GM12874 (cell line): ENCODE measurements around the gene VAV1.

Source experiments
- TF ChIP-seq, protein P1 (sequence below): IDR thresholded peaks from 2 replicates; pipeline ENCODE4 v1.5.1; 2011; ENCODE audit warnings: low read depth, mild to moderate bottlenecking, control low read depth, low read length, moderate library complexity; ENCODE audit not compliant: insufficient read depth

The VAV1 gene

DNA sequence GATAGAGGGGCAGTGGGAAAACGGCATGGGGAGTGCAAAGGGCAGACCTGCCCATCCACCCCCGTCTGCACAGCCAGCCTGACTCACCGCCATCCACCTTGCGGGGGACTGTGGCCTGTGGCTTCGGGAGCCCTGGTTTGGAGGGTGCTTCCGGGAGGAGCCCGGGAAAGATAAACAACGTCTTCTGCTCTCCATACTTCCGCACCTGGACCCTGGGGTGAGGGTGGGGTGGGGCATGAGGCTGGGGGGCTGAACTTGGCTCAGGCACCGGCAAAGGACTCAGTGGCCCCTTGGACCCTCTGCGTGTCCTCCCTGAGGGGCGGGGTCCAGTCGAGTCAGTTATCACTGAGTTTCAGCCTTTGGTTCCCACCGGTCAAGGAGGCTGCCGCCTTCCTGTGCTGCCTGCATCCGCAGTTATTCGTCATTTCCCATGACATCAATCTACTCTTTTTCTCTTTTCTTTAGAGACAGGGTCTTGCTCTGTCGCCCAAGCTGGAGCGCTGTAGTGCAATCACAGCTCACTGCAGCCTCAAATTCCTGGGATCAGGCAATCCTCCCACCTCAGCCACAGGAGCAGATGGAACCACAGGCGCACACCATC is 38.3 kb upstream of the VAV1 start:
- TF ChIP-seq, protein P1, sequence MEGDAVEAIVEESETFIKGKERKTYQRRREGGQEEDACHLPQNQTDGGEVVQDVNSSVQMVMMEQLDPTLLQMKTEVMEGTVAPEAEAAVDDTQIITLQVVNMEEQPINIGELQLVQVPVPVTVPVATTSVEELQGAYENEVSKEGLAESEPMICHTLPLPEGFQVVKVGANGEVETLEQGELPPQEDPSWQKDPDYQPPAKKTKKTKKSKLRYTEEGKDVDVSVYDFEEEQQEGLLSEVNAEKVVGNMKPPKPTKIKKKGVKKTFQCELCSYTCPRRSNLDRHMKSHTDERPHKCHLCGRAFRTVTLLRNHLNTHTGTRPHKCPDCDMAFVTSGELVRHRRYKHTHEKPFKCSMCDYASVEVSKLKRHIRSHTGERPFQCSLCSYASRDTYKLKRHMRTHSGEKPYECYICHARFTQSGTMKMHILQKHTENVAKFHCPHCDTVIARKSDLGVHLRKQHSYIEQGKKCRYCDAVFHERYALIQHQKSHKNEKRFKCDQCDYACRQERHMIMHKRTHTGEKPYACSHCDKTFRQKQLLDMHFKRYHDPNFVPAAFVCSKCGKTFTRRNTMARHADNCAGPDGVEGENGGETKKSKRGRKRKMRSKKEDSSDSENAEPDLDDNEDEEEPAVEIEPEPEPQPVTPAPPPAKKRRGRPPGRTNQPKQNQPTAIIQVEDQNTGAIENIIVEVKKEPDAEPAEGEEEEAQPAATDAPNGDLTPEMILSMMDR, result no peak

GRCh38 chr19:6735181-6735911 is 37.2 kb upstream of the VAV1 start:
- TF ChIP-seq, protein P1, result no peak

DNA sequence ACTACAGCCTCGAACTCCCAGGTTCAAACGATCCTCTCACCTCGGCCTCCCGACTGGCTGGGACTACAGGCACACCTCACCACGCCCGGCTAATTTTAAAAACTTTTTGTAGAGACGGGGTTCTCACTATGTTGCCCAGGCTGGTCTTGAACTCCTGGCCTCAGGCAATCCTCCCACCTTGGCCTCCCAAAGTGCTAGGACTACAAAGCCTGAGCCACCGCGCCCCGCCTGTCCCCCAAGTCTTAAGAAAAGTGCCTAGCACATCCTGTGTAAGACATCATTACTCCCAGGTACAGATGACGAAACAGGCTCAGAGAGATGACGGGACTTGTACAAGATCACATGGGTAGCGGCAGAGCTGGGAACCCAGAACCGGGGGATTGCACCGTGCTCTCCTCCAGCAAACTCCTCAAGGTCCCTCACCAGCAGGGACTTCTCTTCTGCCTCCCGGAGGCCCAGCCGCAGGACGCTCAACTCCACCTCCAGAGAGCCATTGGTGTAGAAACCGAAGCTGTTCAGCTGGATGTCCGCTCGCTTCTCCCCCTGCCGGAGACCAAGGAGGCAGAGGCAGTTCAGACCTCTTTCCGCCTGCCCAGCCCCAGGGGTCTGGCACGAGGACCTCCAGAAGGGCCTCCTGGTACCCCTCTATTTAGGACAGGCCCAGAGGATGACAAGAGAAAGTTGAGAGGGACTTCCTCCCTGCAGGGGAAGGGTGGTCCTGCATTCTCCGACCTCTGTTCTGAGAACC is 36.2 kb upstream of the VAV1 start:
- TF ChIP-seq, protein P1, result peak; percentile 73

- TF ChIP-seq, protein P1, result no peak
These were observed 35.6 kb upstream of the VAV1 start for GRCh38 chr19:6736917-6737283.

GRCh38 chr19:6737284-6737872 is 35.1 kb upstream of the VAV1 start, which contains the start of gene GPR108:
GPR108 (minus strand) TSS chr19:6737580; CDS start chr19:6737576, 4 bp downstream.
- TF ChIP-seq, protein P1, result no peak

DNA sequence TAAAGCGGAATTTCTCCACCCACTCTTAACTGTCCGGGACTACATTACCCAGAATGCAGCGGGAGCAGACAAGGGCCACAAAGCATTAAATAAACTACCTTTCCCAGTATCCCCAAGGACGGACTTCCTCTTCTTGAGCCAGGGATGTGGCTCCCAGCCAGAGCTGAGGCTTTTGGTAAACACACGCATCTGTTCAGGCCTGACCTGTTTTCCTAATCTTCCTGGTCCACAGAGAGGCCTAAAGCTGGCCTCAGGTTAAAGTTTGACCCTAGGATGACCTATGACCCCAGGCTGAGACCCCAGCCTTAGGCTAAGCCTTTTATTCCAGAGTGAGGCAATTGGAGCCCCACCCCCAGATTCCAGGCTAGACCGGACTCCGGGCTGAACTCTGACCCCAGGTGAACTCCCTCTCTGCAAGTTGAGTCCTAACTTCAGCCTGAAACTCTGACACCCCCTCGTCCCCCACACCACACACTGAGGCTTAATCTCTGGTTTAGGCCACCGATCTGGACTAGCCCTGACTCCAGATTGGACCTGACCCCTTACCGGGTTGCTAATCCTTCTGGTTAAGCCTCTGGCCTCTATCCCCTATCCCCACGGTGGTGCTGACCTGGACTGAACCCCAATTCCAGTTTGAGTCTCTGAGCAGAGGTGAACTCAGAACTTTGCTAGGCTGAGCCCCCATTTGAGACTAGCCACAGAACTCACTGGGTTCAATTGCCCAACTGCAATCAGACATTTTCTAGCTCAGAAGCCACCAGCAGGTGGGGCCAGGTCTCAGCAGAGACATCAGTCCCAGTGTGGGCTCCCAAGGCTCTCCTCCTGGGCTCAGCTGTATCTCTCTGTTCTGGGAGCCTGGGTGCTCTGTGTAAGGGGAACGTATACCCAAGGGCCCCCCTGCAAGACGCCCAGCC is 34.4 kb upstream of the VAV1 start:
- TF ChIP-seq, protein P1, result peak; percentile 75
